HepG2 (cell line): ENCODE results near the gene TEX35. TPM values are rescaled to one million over a fixed set of nuclear protein-coding genes. Genes with fewer than 3 reads are reported as not detected.

Experiments used
- AFF4 ChIP-seq: sonication (generic); formaldehyde crosslinking; IDR thresholded peaks from 2 replicates; pipeline ENCODE4 v1.4.0; 2020; ENCODE audit warnings: missing genetic modification reagents
- ATF5 ChIP-seq: sonication (generic); formaldehyde crosslinking; IDR thresholded peaks from 2 replicates; pipeline ENCODE4 v1.4.0; 2020; ENCODE audit warnings: mild to moderate bottlenecking, low read depth, missing genetic modification reagents
- BCL3 ChIP-seq: sonication (generic); formaldehyde crosslinking; IDR thresholded peaks from 2 replicates; pipeline ENCODE4 v1.5.1; 2020; ENCODE audit warnings: mild to moderate bottlenecking, missing genetic modification reagents, moderate library complexity
- ESRRA ChIP-seq: sonication (generic); formaldehyde crosslinking; IDR thresholded peaks from 2 replicates; pipeline ENCODE4 v1.5.1; 2020; ENCODE audit warnings: mild to moderate bottlenecking, low read depth, missing genetic modification reagents
- EZH2 ChIP-seq: conservative IDR thresholded peaks from 2 replicates; pipeline ENCODE4 v1.6.1; 2012; ENCODE audit warnings: mild to moderate bottlenecking, low read depth, low read length, moderate library complexity
- GATA4 ChIP-seq: sonication (generic); IDR thresholded peaks from 2 replicates; pipeline ENCODE4 v1.6.1; 2016; ENCODE audit warnings: antibody characterized with exemption, low read depth, borderline replicate concordance
- GFI1 ChIP-seq: sonication (generic); formaldehyde crosslinking; IDR thresholded peaks from 2 replicates; pipeline ENCODE4 v1.5.0; 2020; ENCODE audit warnings: missing genetic modification reagents, mild to moderate bottlenecking, borderline replicate concordance
- GMEB1 ChIP-seq: sonication (generic); formaldehyde crosslinking; IDR thresholded peaks from 2 replicates; pipeline ENCODE4 v1.5.1; 2020; ENCODE audit warnings: missing genetic modification reagents, mild to moderate bottlenecking, borderline replicate concordance
- IRF2 ChIP-seq: IDR thresholded peaks from 2 replicates; pipeline ENCODE4 v1.6.1; 2018; ENCODE audit warnings: missing genetic modification reagents, missing compliant biosample characterization
- KAT8 ChIP-seq: IDR thresholded peaks from 2 replicates; pipeline ENCODE4 v1.6.1; 2016; ENCODE audit warnings: missing genetic modification reagents, missing compliant biosample characterization
- NR2F6 ChIP-seq, 2 experiments: IDR thresholded peaks; 2 replicates each; pipeline ENCODE4 v1.6.1; 2016; ENCODE audit warnings: antibody characterized with exemption in 1 of 2, mild to moderate bottlenecking in 1 of 2
- SIX4 ChIP-seq: sonication (generic); formaldehyde crosslinking; IDR thresholded peaks from 2 replicates; pipeline ENCODE4 v1.4.0; 2020; ENCODE audit warnings: missing genetic modification reagents
- XBP1 ChIP-seq: sonication (generic); formaldehyde crosslinking; IDR thresholded peaks from 2 replicates; pipeline ENCODE4 v1.5.0; 2020; ENCODE audit warnings: missing genetic modification reagents
- ZNF3 ChIP-seq: IDR thresholded peaks from 2 replicates; pipeline ENCODE4 v1.7.0; 2017; ENCODE audit warnings: inconsistent platforms
- ZNF362 ChIP-seq: sonication (generic); formaldehyde crosslinking; IDR thresholded peaks from 2 replicates; pipeline ENCODE4 v1.4.0; 2020; ENCODE audit warnings: missing genetic modification reagents, mild to moderate bottlenecking, borderline replicate concordance
- ZNF546 ChIP-seq: sonication (generic); formaldehyde crosslinking; conservative IDR thresholded peaks from 2 replicates; pipeline ENCODE4 v1.8.1; 2023; ENCODE audit warnings: mild to moderate bottlenecking, missing genetic modification reagents
- ZNF574 ChIP-seq: sonication (generic); formaldehyde crosslinking; IDR thresholded peaks from 2 replicates; pipeline ENCODE4 v1.4.0; 2020; ENCODE audit warnings: missing genetic modification reagents
- ZNF580 ChIP-seq: IDR thresholded peaks from 2 replicates; pipeline ENCODE4 v1.6.1; 2016; ENCODE audit warnings: low read depth, borderline replicate concordance
- polyA plus RNA-seq, 8 experiments: library from polyadenylated mRNA; depleted of rRNA in 3 of 8; stranded (reverse) in 7 of 8; unstranded in 1 of 8; fragments of >200 nt; fragmentation: Illumina TruSeq in 4 of 8; extraction: Trizol in 4 of 8; gene quantifications; 2 replicates each; pipeline versions ENCODE4 v1.2.1 to v1.2.3, GENCODE V29; 2011 to 2016; ENCODE audit warnings: low read depth in 4 of 8, missing spikeins in 1 of 8, mixed read lengths in 1 of 8; ENCODE audit not compliant: insufficient read depth in 1 of 8
- total RNA-seq, 5 experiments: library from RNA; depleted of rRNA; stranded (reverse); fragments of >200 nt; fragmentation: Illumina TruSeq; extraction: Trizol; gene quantifications; 2 replicates each; pipeline ENCODE4 v1.2.3, GENCODE V29; 2016; ENCODE audit warnings: low read depth in 1 of 5

TEX35 gene
- total and polyA plus RNA-seq, 2 of the 13 experiments (the other 11 are each of a cell fraction or from before 2014, with no cell fraction given) = not detected

- TF ChIP-seq ATF5 (CRISPR knock-in tag) (no peak), BCL3 (CRISPR knock-in tag) (0 out of 2 replicates have a peak, but pooled peaks have one; percentile 37), AFF4 (CRISPR knock-in tag) (no peak), GMEB1 (0 out of 2 replicates have a peak, but pooled peaks have one; percentile 18), ZNF3 (no peak), ZNF362 (CRISPR knock-in tag) (no peak), SIX4 (CRISPR knock-in tag) (no peak), ZNF580 (CRISPR knock-in tag) (0 out of 2 replicates have a peak, but pooled peaks have one; percentile 77), EZH2 (no peak), ZNF546 (no peak), IRF2 (CRISPR knock-in tag) (peak; percentile 31; the same call in 1 of the 2 replicates), ZNF574 (CRISPR knock-in tag) (peak; percentile 33; the same call in 1 of the 2 replicates), NR2F6 (IDR thresholded peaks at IDR 0.05) (no peak), NR2F6 (CRISPR knock-in tag; IDR thresholded peaks at IDR 0.05) (peak; percentile 6; the same call in 1 of the 2 replicates), GATA4 (no peak), ESRRA (no peak), XBP1 (CRISPR knock-in tag) (no peak), KAT8 (CRISPR knock-in tag) (peak; percentile 59; the same call in 1 of the 2 replicates), GFI1 (CRISPR knock-in tag) (no peak)
These were observed 19.5 kb downstream of the TEX35 start (continued) for GRCh38 chr1:178532392-178532791.
